ENCODE measurements around the gene KIF12. TPM values are rescaled to one million over a fixed set of nuclear protein-coding genes. Genes with fewer than 3 reads are reported as not detected.

KIF12 gene
- total and polyA plus RNA-seq, 2 of the 8 experiments (the other 6 are each of a cell fraction or from before 2014, with no cell fraction given): 2.9 to 3.9 TPM

- no peak overlapping the region for H4K8ac ChIP-seq (ENCODE audit: extremely low read depth, insufficient read depth, low read length)
- no peak for FAIRE-seq
- H3K9ac ChIP-seq (replicated peaks in 1 of 4; ENCODE audit: extremely low read depth in 1 of 4, low read depth in 3 of 4, low read length in 3 of 4): no peak overlapping the region
- no peak overlapping the region for H3K4me2 ChIP-seq (ENCODE audit: insufficient read depth in 1 of 2, low read depth in 2 of 2, low read length in 2 of 2)
- no peak overlapping the region; the same call in 1 of the 2 replicates for H2BK5ac ChIP-seq (ENCODE audit: low read depth, low read length)
- H3K4me3 ChIP-seq (ENCODE audit: extremely low read depth in 1 of 4, insufficient read depth in 2 of 4, low read depth in 3 of 4, low read length in 4 of 4): no peak overlapping the region
- ChIA-PET CTCF (ENCODE audit: partially characterized antibody) (interaction anchor here (0.5 to 1.7 kb wide), 7 partner anchors 9 to 1184 kb away, joined by 3 to 4 read pairs (median 4); no protein-coding TSS in a partner anchor), POLR2A (ENCODE audit: partially characterized antibody) (no interaction called here)
- no peak overlapping the region for H3K14ac ChIP-seq (ENCODE audit: insufficient read length)
- no peak for TF ChIP-seq BCL11A (IDR thresholded peaks at IDR 0.05; ENCODE audit: low read depth in 2 of 2, low read length in 2 of 2)
- no peak for TF ChIP-seq EZH2 (IDR thresholded peaks at IDR 0.05; ENCODE audit: low read depth, low read length, severe bottlenecking)
- TF ChIP-seq SUZ12 (IDR thresholded peaks at IDR 0.05; ENCODE audit: low read length): no peak
- no peak overlapping the region for H3K56ac ChIP-seq (replicated peaks; ENCODE audit: insufficient read length, low read depth, low read length)
- no peaks in the 10 kb centered on the region for H3K79me1 ChIP-seq (ENCODE audit: low read depth, low read length)
- H3K18ac ChIP-seq (ENCODE audit: extremely low read depth, low read length): no peak overlapping the region
- H4K20me1 ChIP-seq (replicated peaks in 1 of 2; ENCODE audit: control insufficient read depth in 1 of 2, insufficient read depth in 2 of 2, low read length in 2 of 2): peaks cover 0 to 3% of the 10 kb centered on the region in 2 experiments
- H2AK5ac ChIP-seq (ENCODE audit: low read depth, low read length): no peak overlapping the region
- no peak overlapping the region for H2BK20ac ChIP-seq (ENCODE audit: low read length)
- WGBS, 2 experiments (ENCODE audit: extremely low coverage in 1 of 2, insufficient coverage in 1 of 2, insufficient read length in 1 of 2, insufficient replicate concordance in 2 of 2, low coverage in 1 of 2, low lambda C conversion rate in 2 of 2, missing lambda C conversion rate in 1 of 2): 90% methylated on average over 44 of the region's 44 CpGs; no CpG with 5 or more reads in 1 of the 2 experiments
- no peak overlapping the region for H3K4ac ChIP-seq (replicated peaks; ENCODE audit: insufficient read length, low read depth, low read length)
- peaks cover 7 to 33% (median 13%) of the 10 kb centered on the region in 4 experiments; a peak in 7 of 8 replicates for H3K36me3 ChIP-seq (ENCODE audit: control insufficient read depth in 2 of 4, insufficient read depth in 4 of 4, low read length in 3 of 4)
- DNase-seq (ENCODE audit: low read depth in 1 of 2, low spot score in 2 of 2): no peak
- no peaks in the 10 kb centered on the region for H3K4me1 ChIP-seq (replicated peaks in 1 of 4; ENCODE audit: control insufficient read depth in 3 of 4, insufficient read depth in 4 of 4, low read length in 3 of 4)
- H2BK15ac ChIP-seq (ENCODE audit: low read length): no peak overlapping the region
- no peak overlapping the region for H3K23ac ChIP-seq (ENCODE audit: insufficient read length)
- H2AFZ ChIP-seq (ENCODE audit: low read length): no peak overlapping the region
- H3K79me2 ChIP-seq (ENCODE audit: control insufficient read depth in 1 of 2, insufficient read depth in 2 of 2, low read length in 2 of 2): no peaks in the 10 kb centered on the region
- no peaks in the 10 kb centered on the region for H3K23me2 ChIP-seq (ENCODE audit: low read depth, low read length)
- H4K91ac ChIP-seq (replicated peaks; ENCODE audit: insufficient read length, low read length): no peak overlapping the region
- H3K27ac ChIP-seq (ENCODE audit: low read depth, low read length): no peak overlapping the region
- H3K9me3 ChIP-seq (ENCODE audit: insufficient read depth in 2 of 2, low read depth in 1 of 2, low read length in 1 of 2): no peaks in the 10 kb centered on the region
- no peaks in the 10 kb centered on the region for H3K27me3 ChIP-seq (replicated peaks in 1 of 4; ENCODE audit: control insufficient read depth in 3 of 4, extremely low read depth in 1 of 4, insufficient read depth in 3 of 4, low read length in 3 of 4)
- no peak overlapping the region for H4K5ac ChIP-seq (ENCODE audit: insufficient read length, low read depth, low read length)
- H2BK120ac ChIP-seq (replicated peaks; ENCODE audit: low read depth, low read length): no peak overlapping the region
- H2BK12ac ChIP-seq (ENCODE audit: low read depth, low read length): no peak overlapping the region; the same call in 1 of the 2 replicates
These were observed 50.3 kb downstream of the KIF12 start for GRCh38 chr9:114048533-114049415.

All from H1 (cell line).